Fibroblast of the aortic adventitia (primary cell): ENCODE data around the gene PRLR. TPM values are rescaled to one million over a fixed set of nuclear protein-coding genes. Genes with fewer than 3 reads are reported as not detected.

Source experiments
- DNase-seq: peaks from one replicate; pipeline ENCODE4 v3.0.0-alpha.2; 2010; ENCODE audit warnings: low read depth
- H3K4me3 ChIP-seq: 2 replicates; pipeline ENCODE4 v1.5.1; 2011; ENCODE audit warnings: low read depth, mild to moderate bottlenecking, control low read depth, low read length, moderate library complexity
- total RNA-seq: library from RNA; depleted of rRNA; stranded (reverse); fragments of >200 nt; gene quantifications from 2 replicates; pipeline ENCODE4 v1.2.3, GENCODE V29; 2012; ENCODE audit warnings: low replicate concordance
- TF ChIP-seq, protein P1 (sequence below): IDR thresholded peaks from 2 replicates; pipeline ENCODE4 v1.5.1; 2011; ENCODE audit warnings: mild to moderate bottlenecking, low read length, control low read depth, inconsistent platforms; ENCODE audit not compliant: insufficient read depth

Gene PRLR
- total RNA-seq, 1 donor: 0.63 TPM

- H3K4me3 ChIP-seq: no peak overlapping the region
- DNase-seq: no peak
- TF ChIP-seq, protein P1, sequence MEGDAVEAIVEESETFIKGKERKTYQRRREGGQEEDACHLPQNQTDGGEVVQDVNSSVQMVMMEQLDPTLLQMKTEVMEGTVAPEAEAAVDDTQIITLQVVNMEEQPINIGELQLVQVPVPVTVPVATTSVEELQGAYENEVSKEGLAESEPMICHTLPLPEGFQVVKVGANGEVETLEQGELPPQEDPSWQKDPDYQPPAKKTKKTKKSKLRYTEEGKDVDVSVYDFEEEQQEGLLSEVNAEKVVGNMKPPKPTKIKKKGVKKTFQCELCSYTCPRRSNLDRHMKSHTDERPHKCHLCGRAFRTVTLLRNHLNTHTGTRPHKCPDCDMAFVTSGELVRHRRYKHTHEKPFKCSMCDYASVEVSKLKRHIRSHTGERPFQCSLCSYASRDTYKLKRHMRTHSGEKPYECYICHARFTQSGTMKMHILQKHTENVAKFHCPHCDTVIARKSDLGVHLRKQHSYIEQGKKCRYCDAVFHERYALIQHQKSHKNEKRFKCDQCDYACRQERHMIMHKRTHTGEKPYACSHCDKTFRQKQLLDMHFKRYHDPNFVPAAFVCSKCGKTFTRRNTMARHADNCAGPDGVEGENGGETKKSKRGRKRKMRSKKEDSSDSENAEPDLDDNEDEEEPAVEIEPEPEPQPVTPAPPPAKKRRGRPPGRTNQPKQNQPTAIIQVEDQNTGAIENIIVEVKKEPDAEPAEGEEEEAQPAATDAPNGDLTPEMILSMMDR: no peak
These were observed 147.8 kb downstream of the PRLR start for GRCh38 chr5:35082530-35082929.

GRCh38 chr5:35081134-35081533, 149.2 kb downstream of the PRLR start:
- H3K4me3 ChIP-seq: no peak overlapping the region
- TF ChIP-seq, protein P1: no peak
- DNase-seq: no peak

DNA sequence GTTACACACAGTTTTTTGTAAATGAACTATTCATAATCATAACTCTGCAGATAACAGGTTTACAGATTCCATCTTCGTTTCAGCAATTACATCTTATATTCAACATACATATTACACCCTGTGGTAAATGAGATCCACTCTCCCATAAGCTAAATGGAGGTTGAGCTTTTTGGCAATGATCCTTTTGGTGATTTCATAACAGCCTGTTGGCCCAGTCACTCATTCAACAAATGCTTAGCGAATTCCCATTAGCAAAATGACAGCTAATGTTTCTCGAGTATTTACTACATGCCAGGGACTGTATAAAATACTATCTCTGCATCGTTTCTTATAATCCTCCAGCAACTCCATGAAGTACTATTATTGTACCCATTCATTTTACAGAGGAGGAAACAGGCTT, 157.1 kb downstream of the PRLR start:
- no peak for DNase-seq
- TF ChIP-seq, protein P1: no peak
- H3K4me3 ChIP-seq: no peak overlapping the region

DNA sequence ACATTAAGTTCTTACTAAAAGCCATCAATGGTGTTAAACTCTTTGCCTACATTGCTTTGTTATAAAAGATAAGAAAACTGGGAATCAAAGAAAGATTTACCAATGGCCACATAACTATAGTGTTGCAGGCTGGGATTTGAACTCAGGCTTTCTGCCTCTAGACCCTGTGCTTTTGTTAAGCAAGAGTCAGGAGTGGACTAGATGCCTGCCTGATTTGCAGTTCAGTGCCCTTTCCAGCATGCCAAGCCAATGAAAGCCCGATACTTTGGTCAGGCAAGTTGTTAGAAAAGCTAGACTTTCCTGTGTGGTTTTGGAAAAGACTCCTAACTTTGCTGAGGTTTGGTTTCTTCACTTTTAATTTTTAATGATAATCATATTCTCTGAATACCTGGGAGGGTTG, 161.1 kb downstream of the PRLR start:
- TF ChIP-seq, protein P1: no peak
- no peak overlapping the region for H3K4me3 ChIP-seq
- DNase-seq: no peak

DNA sequence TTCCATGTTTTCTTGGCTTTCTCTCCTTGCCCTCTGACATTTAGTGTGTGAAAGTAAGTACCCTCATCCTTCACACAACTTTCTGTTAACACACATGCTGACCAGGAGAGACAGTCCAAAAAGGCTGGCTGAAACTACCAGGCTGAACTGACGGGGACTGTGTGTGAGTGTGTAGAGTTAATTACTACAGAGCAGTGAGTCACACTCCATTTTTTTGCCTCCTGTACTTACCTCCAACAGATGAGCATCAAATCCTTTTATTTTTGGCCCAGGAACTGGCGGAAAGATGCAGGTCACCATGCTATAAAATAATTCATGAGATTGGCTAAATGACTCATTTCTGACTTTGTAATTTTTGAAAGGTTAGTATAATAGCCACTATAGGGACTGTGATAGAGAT, 162.3 kb downstream of the PRLR start:
- H3K4me3 ChIP-seq: no peak overlapping the region
- DNase-seq: no peak
- TF ChIP-seq, protein P1: no peak

DNA sequence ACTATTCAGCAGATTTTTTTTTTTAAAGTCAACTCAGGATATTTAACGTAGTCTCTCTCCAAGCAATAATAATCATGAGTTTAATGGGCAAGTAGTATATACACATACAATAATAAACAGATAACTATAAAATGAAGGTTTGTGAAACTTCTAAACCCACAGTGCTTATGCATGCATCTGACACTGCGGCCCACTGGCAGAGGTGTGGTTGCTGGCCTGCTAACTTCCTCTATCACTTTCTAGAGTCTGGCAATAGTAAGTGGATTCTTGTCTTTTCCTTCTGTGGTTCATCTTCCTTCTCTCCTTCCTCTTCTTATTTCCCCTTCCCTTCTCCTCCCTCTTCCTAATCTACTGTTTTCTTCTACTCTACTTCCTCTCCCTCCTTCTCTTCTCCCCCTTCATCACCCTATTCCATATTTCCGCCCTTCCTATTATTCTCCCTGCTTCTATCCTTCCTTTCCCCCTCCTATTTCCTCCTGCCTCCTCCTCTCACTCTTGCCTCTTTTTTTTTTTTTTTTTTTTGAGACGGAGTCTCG, 164.0 kb downstream of the PRLR start:
- TF ChIP-seq, protein P1: no peak
- DNase-seq: no peak
- H3K4me3 ChIP-seq: no peak overlapping the region

DNA sequence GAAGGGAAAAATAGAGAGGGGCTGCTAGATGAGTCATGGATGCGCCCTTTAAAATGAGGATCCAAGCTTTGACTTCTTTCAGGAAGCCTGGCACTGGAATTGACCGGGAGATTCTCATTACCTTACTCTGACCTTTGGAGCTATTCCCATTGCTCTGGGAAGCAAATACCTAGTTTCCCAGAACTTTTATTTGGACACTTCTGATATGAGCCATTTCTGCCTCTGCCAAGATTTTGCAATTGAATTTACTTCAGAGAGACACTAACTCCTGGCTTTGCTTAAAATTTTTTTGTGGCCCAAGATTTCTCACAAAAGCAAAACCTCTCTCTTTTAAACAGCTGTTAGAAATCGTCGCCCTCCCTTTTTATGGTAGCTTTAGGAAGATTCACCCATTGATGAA, 166.9 kb downstream of the PRLR start:
- TF ChIP-seq, protein P1: no peak
- peak; percentile 66 for DNase-seq

More for the DNA sequence above, 166.9 kb downstream of the PRLR start:
- no peak overlapping the region for H3K4me3 ChIP-seq
